ENCODE measurements around the gene GON7.

GON7 gene

GRCh38 chr14:93171376-93171775 lies 35.5 kb downstream of the GON7 start:
- TF ChIP-seq TCF12 (IDR thresholded peaks at IDR 0.05; ENCODE audit: low read depth): no peak
- no peak for TF ChIP-seq REST (IDR thresholded peaks at IDR 0.05; ENCODE audit: low read depth)
- no peak for TF ChIP-seq RAD21 (IDR thresholded peaks at IDR 0.05; ENCODE audit: low read depth)
- TF ChIP-seq TEAD4 (IDR thresholded peaks at IDR 0.05): no peak
- no peak for TF ChIP-seq MAX (IDR thresholded peaks at IDR 0.05)
- no peak for TF ChIP-seq EGR1 (IDR thresholded peaks at IDR 0.05)
- no peak for TF ChIP-seq USF1 (IDR thresholded peaks at IDR 0.05)
- no peak for TF ChIP-seq CEBPB (IDR thresholded peaks at IDR 0.05)
- no peak for TF ChIP-seq TAF1 (IDR thresholded peaks at IDR 0.05; ENCODE audit: low read depth)
- no peak for TF ChIP-seq EP300 (IDR thresholded peaks at IDR 0.05; ENCODE audit: borderline replicate concordance)
- no peak for TF ChIP-seq NFIC (IDR thresholded peaks at IDR 0.05)

- peak; percentile 84 for TF ChIP-seq CEBPB (IDR thresholded peaks at IDR 0.05)
Measured at GRCh38 chr14:93165271-93166265, 41.3 kb downstream of the GON7 start.

- TF ChIP-seq CEBPB (IDR thresholded peaks at IDR 0.05): no peak
- no peak for TF ChIP-seq EP300 (IDR thresholded peaks at IDR 0.05; ENCODE audit: borderline replicate concordance)
- TF ChIP-seq RAD21 (IDR thresholded peaks at IDR 0.05; ENCODE audit: low read depth): no peak; the same call in 1 of the 2 replicates
- no peak for TF ChIP-seq CREB1 (IDR thresholded peaks at IDR 0.05; ENCODE audit: low read depth)
- no peak for TF ChIP-seq NFIC (IDR thresholded peaks at IDR 0.05)
- no peak for TF ChIP-seq USF1 (IDR thresholded peaks at IDR 0.05)
- TF ChIP-seq TCF12 (IDR thresholded peaks at IDR 0.05; ENCODE audit: low read depth): no peak
- no peak for TF ChIP-seq EGR1 (IDR thresholded peaks at IDR 0.05)
- TF ChIP-seq ZBTB7A (IDR thresholded peaks at IDR 0.05; ENCODE audit: low read depth): no peak
- no peak for TF ChIP-seq REST (IDR thresholded peaks at IDR 0.05; ENCODE audit: low read depth)
- TF ChIP-seq TEAD4 (IDR thresholded peaks at IDR 0.05): no peak
- no peak for TF ChIP-seq YY1 (IDR thresholded peaks at IDR 0.05; ENCODE audit: low read depth)
- TF ChIP-seq TAF1 (IDR thresholded peaks at IDR 0.05; ENCODE audit: low read depth): no peak
- TF ChIP-seq MAX (IDR thresholded peaks at IDR 0.05): no peak
- no peak for TF ChIP-seq FOXM1 (IDR thresholded peaks at IDR 0.05; ENCODE audit: borderline replicate concordance, low read depth)
Measured at GRCh38 chr14:93163564-93163963, 43.3 kb downstream of the GON7 start.

- TF ChIP-seq ZBTB7A (IDR thresholded peaks at IDR 0.05; ENCODE audit: low read depth) (no peak), TEAD4 (IDR thresholded peaks at IDR 0.05) (no peak), USF1 (IDR thresholded peaks at IDR 0.05) (no peak), EGR1 (IDR thresholded peaks at IDR 0.05) (no peak), MAX (IDR thresholded peaks at IDR 0.05) (no peak), YY1 (IDR thresholded peaks at IDR 0.05; ENCODE audit: low read depth) (no peak)
Measured at GRCh38 chr14:93161411-93161940, 45.4 kb downstream of the GON7 start.

GRCh38 chr14:93160353-93160801 lies 46.5 kb downstream of the GON7 start:
- TF ChIP-seq MAX (IDR thresholded peaks at IDR 0.05): no peak
- TF ChIP-seq CREB1 (IDR thresholded peaks at IDR 0.05; ENCODE audit: low read depth): no peak
- no peak for TF ChIP-seq USF1 (IDR thresholded peaks at IDR 0.05)
- TF ChIP-seq RAD21 (IDR thresholded peaks at IDR 0.05; ENCODE audit: low read depth): peak; percentile 57
- TF ChIP-seq TAF1 (IDR thresholded peaks at IDR 0.05; ENCODE audit: low read depth): no peak

Measured in Ishikawa (cell line).